Neutrophil (primary cell): ENCODE measurements around the gene MBD4.
A peak's percentile ranks its signal among the peaks of the same experiment; 100 is the strongest.

Source experiments
- H3K27ac ChIP-seq: fragments of 200-600 bp; sonication (generic); 2 replicates; pipeline ENCODE4 v1.5.1; 2016; ENCODE audit warnings: mild to moderate bottlenecking, moderate library complexity
- H3K27me3 ChIP-seq: fragments of 200-600 bp; sonication (generic); 2 replicates; pipeline ENCODE4 v1.6.0; 2016; ENCODE audit warnings: mild to moderate bottlenecking
- H3K36me3 ChIP-seq: fragments of 200-600 bp; sonication (generic); 2 replicates; pipeline ENCODE4 v1.5.1; 2017
- H3K4me1 ChIP-seq, 2 experiments: fragments of 200-600 bp in 1 of 2; sonication (generic) in 1 of 2; 1 replicate in 1 of 2; 2 replicates in 1 of 2; pipeline versions ENCODE4 v1.5.1 to v1.6.1; 2013 to 2016; ENCODE audit warnings: low read depth in 1 of 2, low read length in 1 of 2, mild to moderate bottlenecking in 1 of 2, moderate library complexity in 1 of 2; ENCODE audit not compliant: control insufficient read depth in 1 of 2, insufficient read depth in 1 of 2
- H3K4me3 ChIP-seq, 2 experiments: fragments of 200-600 bp in 1 of 2; sonication (generic) in 1 of 2; 1 replicate in 1 of 2; 2 replicates in 1 of 2; pipeline ENCODE4 v1.5.1; 2013 to 2016; ENCODE audit warnings: low read depth in 1 of 2, low read length in 1 of 2, mild to moderate bottlenecking in 1 of 2, moderate library complexity in 1 of 2
- H3K9me3 ChIP-seq: fragments of 200-600 bp; sonication (generic); 2 replicates; pipeline ENCODE4 v1.5.1; 2016
- TF ChIP-seq, protein P1 (sequence below): fragments of 200-600 bp; sonication (generic); IDR thresholded peaks from 2 replicates; pipeline ENCODE4 v1.5.1; 2016; ENCODE audit warnings: antibody characterized with exemption

The MBD4 gene

GRCh38 chr3:129428376-129429079 is 11.2 kb downstream of the MBD4 start, which contains the start of gene EFCAB12:
EFCAB12 (minus strand) TSS chr3:129428636; CDS start chr3:129428488, 148 bp downstream.
- peak within 1 kb of the TSS; percentile 43 for H3K27ac ChIP-seq
- peaks cover 30 to 34% of the 10 kb centered on the region in 2 experiments for H3K4me1 ChIP-seq
- TF ChIP-seq, protein P1, sequence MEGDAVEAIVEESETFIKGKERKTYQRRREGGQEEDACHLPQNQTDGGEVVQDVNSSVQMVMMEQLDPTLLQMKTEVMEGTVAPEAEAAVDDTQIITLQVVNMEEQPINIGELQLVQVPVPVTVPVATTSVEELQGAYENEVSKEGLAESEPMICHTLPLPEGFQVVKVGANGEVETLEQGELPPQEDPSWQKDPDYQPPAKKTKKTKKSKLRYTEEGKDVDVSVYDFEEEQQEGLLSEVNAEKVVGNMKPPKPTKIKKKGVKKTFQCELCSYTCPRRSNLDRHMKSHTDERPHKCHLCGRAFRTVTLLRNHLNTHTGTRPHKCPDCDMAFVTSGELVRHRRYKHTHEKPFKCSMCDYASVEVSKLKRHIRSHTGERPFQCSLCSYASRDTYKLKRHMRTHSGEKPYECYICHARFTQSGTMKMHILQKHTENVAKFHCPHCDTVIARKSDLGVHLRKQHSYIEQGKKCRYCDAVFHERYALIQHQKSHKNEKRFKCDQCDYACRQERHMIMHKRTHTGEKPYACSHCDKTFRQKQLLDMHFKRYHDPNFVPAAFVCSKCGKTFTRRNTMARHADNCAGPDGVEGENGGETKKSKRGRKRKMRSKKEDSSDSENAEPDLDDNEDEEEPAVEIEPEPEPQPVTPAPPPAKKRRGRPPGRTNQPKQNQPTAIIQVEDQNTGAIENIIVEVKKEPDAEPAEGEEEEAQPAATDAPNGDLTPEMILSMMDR: no peak
- peaks cover 47% of the 10 kb centered on the region for H3K36me3 ChIP-seq
- peak within 1 kb of the TSS; percentile 59 to 65 for H3K4me3 ChIP-seq
- no peaks in the 10 kb centered on the region for H3K27me3 ChIP-seq
- no peaks in the 10 kb centered on the region for H3K9me3 ChIP-seq

GRCh38 chr3:129428007-129428375 is 11.8 kb downstream of the MBD4 start:
- TF ChIP-seq, protein P1: no peak
- Histone ChIP-seq H3K27ac (peak overlapping the region; percentile 43), H3K27me3 (no peaks in the 10 kb centered on the region), H3K4me3 (peak overlapping the region; percentile 59 to 65), H3K36me3 (peaks cover 42% of the 10 kb centered on the region), H3K4me1 (peaks cover 30 to 34% of the 10 kb centered on the region in 2 experiments), H3K9me3 (no peaks in the 10 kb centered on the region)

- H3K4me3 ChIP-seq: no peak overlapping the region
- no peaks in the 10 kb centered on the region for H3K27me3 ChIP-seq
- no peaks in the 10 kb centered on the region for H3K9me3 ChIP-seq
- H3K27ac ChIP-seq: no peak overlapping the region
- peaks cover 18% of the 10 kb centered on the region for H3K36me3 ChIP-seq
- H3K4me1 ChIP-seq: peaks cover 30 to 34% of the 10 kb centered on the region in 2 experiments
- TF ChIP-seq, protein P1: no peak
These were observed 14.1 kb downstream of the MBD4 start for GRCh38 chr3:129425619-129426018.

DNA sequence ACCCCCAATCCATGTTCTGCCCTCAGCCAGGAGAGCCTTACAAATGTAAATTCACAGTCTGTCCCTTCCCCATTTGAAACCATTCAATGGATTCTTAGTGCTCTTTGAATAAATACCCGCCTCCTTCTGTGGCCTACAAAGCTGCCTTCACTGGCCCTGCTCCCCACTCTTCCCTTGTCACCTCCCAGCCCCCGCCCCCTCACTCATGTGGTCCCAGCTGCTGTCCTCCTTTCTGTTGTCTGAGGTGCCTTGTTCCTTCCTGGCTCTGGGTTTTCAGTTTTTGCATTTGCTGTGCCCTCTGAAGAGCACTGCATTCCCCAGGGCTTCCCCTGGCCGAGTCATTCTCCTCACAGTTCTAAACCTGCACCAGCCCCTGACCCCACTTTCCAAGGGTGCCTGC is 14.5 kb downstream of the MBD4 start:
- H3K27me3 ChIP-seq: no peaks in the 10 kb centered on the region
- peaks cover 30 to 34% of the 10 kb centered on the region in 2 experiments for H3K4me1 ChIP-seq
- no peaks in the 10 kb centered on the region for H3K9me3 ChIP-seq
- peaks cover 14% of the 10 kb centered on the region for H3K36me3 ChIP-seq
- H3K4me3 ChIP-seq: no peak overlapping the region
- H3K27ac ChIP-seq: no peak overlapping the region
- TF ChIP-seq, protein P1: no peak

DNA sequence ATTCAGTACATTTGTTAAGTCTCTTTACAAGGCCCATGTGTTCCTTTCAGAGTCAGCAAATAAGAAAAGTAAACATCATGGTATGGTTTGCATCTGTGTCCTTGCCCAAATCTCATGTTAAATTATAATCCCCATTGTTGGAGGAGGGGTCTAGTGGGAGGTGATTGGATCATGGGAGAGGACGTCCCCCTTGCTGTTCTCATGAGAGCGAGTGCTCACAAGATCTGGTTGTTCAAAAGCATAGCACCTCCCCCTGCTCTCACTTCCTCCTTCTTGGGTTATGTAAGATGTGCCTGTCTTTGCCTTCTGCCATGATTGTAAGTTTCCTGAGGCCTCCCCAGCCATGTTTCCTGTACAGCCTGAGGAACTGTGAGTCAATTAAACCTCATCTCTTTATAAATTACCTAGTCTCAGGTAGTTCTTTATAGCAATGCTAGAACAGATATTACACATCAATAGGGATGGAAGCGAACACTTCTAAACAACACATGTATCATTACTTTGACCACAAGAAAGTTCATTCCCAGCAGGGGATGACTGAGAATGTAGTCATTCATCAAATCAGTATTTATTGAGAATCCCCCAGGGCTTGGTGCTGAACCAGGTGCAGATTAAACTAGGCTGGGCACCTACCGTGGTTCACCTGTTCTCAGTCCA is 15.4 kb downstream of the MBD4 start:
- Histone ChIP-seq H3K36me3 (peaks cover 5% of the 10 kb centered on the region), H3K27me3 (no peaks in the 10 kb centered on the region), H3K4me1 (peaks cover 30 to 34% of the 10 kb centered on the region in 2 experiments), H3K27ac (peak overlapping the region; percentile 60), H3K9me3 (no peaks in the 10 kb centered on the region), H3K4me3 (no peak overlapping the region)
- TF ChIP-seq, protein P1: no peak
